ENCODE results near the gene TMEM50A.

TMEM50A gene

GRCh38 chr1:25342846-25343245 lies 4.7 kb downstream of the TMEM50A start:
- ATAC-seq (ENCODE audit: low read depth) (no peak), DNase-seq (ENCODE audit: low spot score) (no peak)
- H3K4me1 ChIP-seq (ENCODE audit: insufficient read depth, poor library complexity, severe bottlenecking): peaks cover 25% of the 10 kb centered on the region
- no peaks in the 10 kb centered on the region for H3K27me3 ChIP-seq (ENCODE audit: insufficient read depth, poor library complexity, severe bottlenecking)
- peak overlapping the region; percentile 22 for H3K27ac ChIP-seq (ENCODE audit: poor library complexity, severe bottlenecking)
- H3K36me3 ChIP-seq (ENCODE audit: low read depth): peaks cover 62% of the 10 kb centered on the region
- H3K9me3 ChIP-seq (ENCODE audit: severe bottlenecking): no peaks in the 10 kb centered on the region
- H3K4me3 ChIP-seq (ENCODE audit: severe bottlenecking): no peak overlapping the region
- TF ChIP-seq, protein P1, sequence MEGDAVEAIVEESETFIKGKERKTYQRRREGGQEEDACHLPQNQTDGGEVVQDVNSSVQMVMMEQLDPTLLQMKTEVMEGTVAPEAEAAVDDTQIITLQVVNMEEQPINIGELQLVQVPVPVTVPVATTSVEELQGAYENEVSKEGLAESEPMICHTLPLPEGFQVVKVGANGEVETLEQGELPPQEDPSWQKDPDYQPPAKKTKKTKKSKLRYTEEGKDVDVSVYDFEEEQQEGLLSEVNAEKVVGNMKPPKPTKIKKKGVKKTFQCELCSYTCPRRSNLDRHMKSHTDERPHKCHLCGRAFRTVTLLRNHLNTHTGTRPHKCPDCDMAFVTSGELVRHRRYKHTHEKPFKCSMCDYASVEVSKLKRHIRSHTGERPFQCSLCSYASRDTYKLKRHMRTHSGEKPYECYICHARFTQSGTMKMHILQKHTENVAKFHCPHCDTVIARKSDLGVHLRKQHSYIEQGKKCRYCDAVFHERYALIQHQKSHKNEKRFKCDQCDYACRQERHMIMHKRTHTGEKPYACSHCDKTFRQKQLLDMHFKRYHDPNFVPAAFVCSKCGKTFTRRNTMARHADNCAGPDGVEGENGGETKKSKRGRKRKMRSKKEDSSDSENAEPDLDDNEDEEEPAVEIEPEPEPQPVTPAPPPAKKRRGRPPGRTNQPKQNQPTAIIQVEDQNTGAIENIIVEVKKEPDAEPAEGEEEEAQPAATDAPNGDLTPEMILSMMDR (IDR thresholded peaks at IDR 0.05; ENCODE audit: poor library complexity, severe bottlenecking): no peak

GRCh38 chr1:25343872-25344271 lies 5.7 kb downstream of the TMEM50A start:
- H3K9me3 ChIP-seq (ENCODE audit: severe bottlenecking): no peaks in the 10 kb centered on the region
- H3K4me3 ChIP-seq (ENCODE audit: severe bottlenecking): no peak overlapping the region
- ATAC-seq (ENCODE audit: low read depth) (peak; percentile 83), DNase-seq (ENCODE audit: low spot score) (no peak)
- peak overlapping the region; percentile 22 for H3K27ac ChIP-seq (ENCODE audit: poor library complexity, severe bottlenecking)
- H3K36me3 ChIP-seq (ENCODE audit: low read depth): peaks cover 62% of the 10 kb centered on the region
- H3K27me3 ChIP-seq (ENCODE audit: insufficient read depth, poor library complexity, severe bottlenecking): no peaks in the 10 kb centered on the region
- TF ChIP-seq, protein P1 (IDR thresholded peaks at IDR 0.05; ENCODE audit: poor library complexity, severe bottlenecking): no peak
- peaks cover 25% of the 10 kb centered on the region for H3K4me1 ChIP-seq (ENCODE audit: insufficient read depth, poor library complexity, severe bottlenecking)

DNA sequence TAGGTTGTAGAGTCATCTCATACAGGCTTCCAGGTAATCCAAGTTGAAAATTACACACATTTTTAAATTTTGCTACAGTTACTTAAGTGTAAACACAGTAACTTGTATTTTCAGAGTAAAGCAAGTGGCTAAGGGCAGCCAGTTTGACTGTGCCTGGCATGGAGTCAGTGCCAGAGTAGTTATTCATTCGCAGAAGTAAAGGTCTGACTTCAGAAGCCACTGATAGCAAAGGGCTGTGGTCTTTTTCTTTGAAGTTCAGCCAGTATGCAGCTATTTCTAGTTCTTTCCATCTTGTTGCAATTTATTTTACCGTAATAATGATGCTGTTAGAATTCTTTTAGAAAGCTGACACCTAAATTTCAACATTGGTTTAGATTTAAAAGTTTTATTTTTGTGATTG lies 9.4 kb downstream of the TMEM50A start:
- no peak overlapping the region for H3K27ac ChIP-seq (ENCODE audit: poor library complexity, severe bottlenecking)
- no peaks in the 10 kb centered on the region for H3K27me3 ChIP-seq (ENCODE audit: insufficient read depth, poor library complexity, severe bottlenecking)
- peaks cover 63% of the 10 kb centered on the region for H3K36me3 ChIP-seq (ENCODE audit: low read depth)
- DNase-seq (ENCODE audit: low spot score) (no peak), ATAC-seq (ENCODE audit: low read depth) (no peak)
- TF ChIP-seq, protein P1 (IDR thresholded peaks at IDR 0.05; ENCODE audit: poor library complexity, severe bottlenecking): no peak
- H3K4me1 ChIP-seq (ENCODE audit: insufficient read depth, poor library complexity, severe bottlenecking): peaks cover 30% of the 10 kb centered on the region
- H3K9me3 ChIP-seq (ENCODE audit: severe bottlenecking): no peaks in the 10 kb centered on the region
- H3K4me3 ChIP-seq (ENCODE audit: severe bottlenecking): no peak overlapping the region

GRCh38 chr1:25349606-25350005 lies 11.5 kb downstream of the TMEM50A start:
- DNase-seq (ENCODE audit: low spot score) (no peak), ATAC-seq (ENCODE audit: low read depth) (no peak)
- TF ChIP-seq, protein P1 (IDR thresholded peaks at IDR 0.05; ENCODE audit: poor library complexity, severe bottlenecking): no peak
- H3K27ac ChIP-seq (ENCODE audit: poor library complexity, severe bottlenecking): no peak overlapping the region
- no peak overlapping the region for H3K4me3 ChIP-seq (ENCODE audit: severe bottlenecking)
- no peaks in the 10 kb centered on the region for H3K9me3 ChIP-seq (ENCODE audit: severe bottlenecking)
- peaks cover 63% of the 10 kb centered on the region for H3K36me3 ChIP-seq (ENCODE audit: low read depth)
- peaks cover 15% of the 10 kb centered on the region for H3K4me1 ChIP-seq (ENCODE audit: insufficient read depth, poor library complexity, severe bottlenecking)
- no peaks in the 10 kb centered on the region for H3K27me3 ChIP-seq (ENCODE audit: insufficient read depth, poor library complexity, severe bottlenecking)

DNA sequence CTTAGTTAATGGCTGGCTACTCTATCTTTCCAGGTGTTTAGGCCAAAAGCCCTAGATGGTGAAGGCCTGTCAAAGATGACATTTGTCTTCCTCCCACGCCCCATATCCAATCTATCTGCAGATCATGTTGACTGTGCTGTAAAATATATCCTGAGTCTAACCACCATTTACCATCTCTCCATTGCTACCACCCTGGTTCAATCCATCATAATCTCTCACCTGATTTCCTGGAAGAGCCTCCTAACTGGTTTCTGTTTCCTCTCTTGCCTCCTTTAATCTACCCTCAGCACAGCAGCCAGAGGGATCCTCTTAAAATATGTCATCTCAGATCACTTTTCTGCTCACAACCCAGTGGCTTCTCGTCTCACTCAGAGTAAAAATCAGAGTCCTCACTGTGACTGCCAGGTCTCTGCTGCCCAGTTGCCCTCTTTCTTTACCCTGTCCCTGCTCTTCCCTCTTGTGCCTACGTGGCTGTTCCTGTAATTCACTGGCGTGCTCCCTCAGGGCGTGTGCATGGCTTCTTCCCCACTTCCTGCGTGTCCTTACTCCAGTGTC lies 17.8 kb downstream of the TMEM50A start:
- Histone ChIP-seq H3K36me3 (ENCODE audit: low read depth) (peaks cover 77% of the 10 kb centered on the region), H3K27ac (ENCODE audit: poor library complexity, severe bottlenecking) (peak overlapping the region; percentile 5), H3K4me1 (ENCODE audit: insufficient read depth, poor library complexity, severe bottlenecking) (peaks cover 22% of the 10 kb centered on the region)

More for the DNA sequence above, 17.8 kb downstream of the TMEM50A start:
- no peaks in the 10 kb centered on the region for H3K27me3 ChIP-seq (ENCODE audit: insufficient read depth, poor library complexity, severe bottlenecking)
- DNase-seq (ENCODE audit: low spot score) (no peak), ATAC-seq (ENCODE audit: low read depth) (no peak)
- no peak overlapping the region for H3K4me3 ChIP-seq (ENCODE audit: severe bottlenecking)
- H3K9me3 ChIP-seq (ENCODE audit: severe bottlenecking): no peaks in the 10 kb centered on the region
- TF ChIP-seq, protein P1 (IDR thresholded peaks at IDR 0.05; ENCODE audit: poor library complexity, severe bottlenecking): no peak

All from RWPE2 (cell line).